HepG2 (cell line): ENCODE data around the gene P3H2. TPM values are rescaled to one million over a fixed set of nuclear protein-coding genes. Genes with fewer than 3 reads are reported as not detected.

Experiments used
- ATAC-seq: fragments of 200-7000 bp; cut with Tn5 transposase; 3 replicates; pipeline ENCODE4 v1.9.1; 2020; ENCODE audit warnings: mild to moderate bottlenecking, moderate library complexity
- BruUV-seq: library from RNA; stranded (reverse); fragments of 400-500 nt; replicated peaks from 2 replicates; lab custom pipeline; 2021; lab: Mats Ljungman, UMichigan
- CTCF ChIA-PET: fragments of 300-600 bp; formaldehyde crosslinking; extraction: SDS; loops from one replicate; lab custom pipeline; 2021; ENCODE audit warnings: low total read pairs, inconsistent platforms, low intra/inter-chr PET ratio; lab: Yijun Ruan, JAX
- POLR2A ChIA-PET: fragments of 350-600 bp; sonication (Branson Sonifier 250); formaldehyde crosslinking; loops from one replicate; lab custom pipeline; 2020; ENCODE audit warnings: antibody characterized with exemption, inconsistent platforms; lab: Yijun Ruan, JAX
- DNase-seq: peaks from one replicate; pipeline ENCODE4 v3.0.0-alpha.2; 2015; ENCODE audit warnings: low spot score
- FAIRE-seq: peaks from 3 replicates; lab custom pipeline; 2011; peaks lifted over from hg19 to GRCh38; lab: Jason Lieb, UNC
- H2AFZ ChIP-seq: one replicate; pipeline ENCODE4 v1.6.1; 2011; ENCODE audit warnings: low read length, inconsistent platforms
- H3K27ac ChIP-seq: fragments of 300-600 bp; 3 replicates; pipeline ENCODE4 v1.8.0; 2011; ENCODE audit warnings: mixed run types, mild to moderate bottlenecking, mixed read lengths, low read length, inconsistent platforms; ENCODE audit not compliant: insufficient read depth; ENCODE audit errors: extremely low read length
- H3K27me3 ChIP-seq, 2 experiments: fragments of 200-600 bp in 1 of 2; 2 replicates in 1 of 2; 3 replicates in 1 of 2; pipeline versions ENCODE4 v1.6.0 to v1.8.0; 2011; ENCODE audit warnings: low read length in 2 of 2, mild to moderate bottlenecking in 2 of 2, moderate library complexity in 2 of 2, inconsistent platforms in 1 of 2; ENCODE audit not compliant: insufficient read depth in 2 of 2, control insufficient read depth in 1 of 2
- H3K36me3 ChIP-seq, 2 experiments: fragments of 200-600 bp in 1 of 2; replicated peaks in 1 of 2; 2 replicates in 1 of 2; 3 replicates in 1 of 2; pipeline versions ENCODE4 v1.5.1 to v1.8.0; 2011; ENCODE audit warnings: low read length in 2 of 2, inconsistent platforms in 1 of 2; ENCODE audit not compliant: insufficient read depth in 2 of 2, control insufficient read depth in 1 of 2
- H3K4me1 ChIP-seq: 2 replicates; pipeline ENCODE4 v1.5.1; 2012; ENCODE audit warnings: low read length, inconsistent platforms; ENCODE audit not compliant: insufficient read depth
- H3K4me2 ChIP-seq: 2 replicates; pipeline ENCODE4 v1.6.0; 2011; ENCODE audit warnings: low read depth, low read length, inconsistent platforms
- H3K4me3 ChIP-seq, 3 experiments: fragments of 200-600 bp in 1 of 3; sonication (generic), shearing (Covaris generic) in 1 of 3; replicated peaks in 1 of 3; 2 replicates each; pipeline ENCODE4 v1.5.1; 2011 to 2016; ENCODE audit warnings: low read length in 3 of 3, inconsistent platforms in 2 of 3, low read depth in 2 of 3, mild to moderate bottlenecking in 2 of 3, control low read depth in 1 of 3, mixed read lengths in 1 of 3; ENCODE audit not compliant: insufficient read depth in 1 of 3
- H3K79me2 ChIP-seq: one replicate; pipeline ENCODE4 v1.6.1; 2011; ENCODE audit warnings: low read length, inconsistent platforms; ENCODE audit not compliant: insufficient read depth
- H3K9ac ChIP-seq: 2 replicates; pipeline ENCODE4 v1.6.0; 2011; ENCODE audit warnings: mild to moderate bottlenecking, low read depth, low read length, inconsistent platforms; ENCODE audit not compliant: insufficient read depth
- H3K9me3 ChIP-seq: 2 replicates; pipeline ENCODE4 v1.5.1; 2012; ENCODE audit warnings: mild to moderate bottlenecking, low read length
- H4K20me1 ChIP-seq: 2 replicates; pipeline ENCODE4 v1.6.0; 2011; ENCODE audit warnings: inconsistent platforms, mild to moderate bottlenecking, low read length, moderate library complexity; ENCODE audit not compliant: insufficient read depth
- PCBP2 ChIP-seq: fragments of 200-400 bp; formaldehyde crosslinking; optimal IDR thresholded peaks from 2 replicates; pipeline ENCODE3; 2018; ENCODE audit warnings: low read length, low read depth; ENCODE audit not compliant: poor library complexity, severe bottlenecking
- RBAK ChIP-seq: sonication (generic); formaldehyde crosslinking; IDR thresholded peaks from 2 replicates; pipeline ENCODE4 v1.5.1; 2020; ENCODE audit warnings: mild to moderate bottlenecking, missing genetic modification reagents
- RXRB ChIP-seq: IDR thresholded peaks from 2 replicates; pipeline ENCODE4 v1.6.1; 2016; ENCODE audit warnings: borderline replicate concordance, missing genetic modification reagents, missing compliant biosample characterization
- ZFP36L2 ChIP-seq: sonication (generic); formaldehyde crosslinking; IDR thresholded peaks from 2 replicates; pipeline ENCODE4 v1.4.0; 2020; ENCODE audit warnings: missing genetic modification reagents
- ZMYM2 ChIP-seq: sonication (generic); formaldehyde crosslinking; IDR thresholded peaks from 2 replicates; pipeline ENCODE4 v1.8.0; 2022; ENCODE audit warnings: mild to moderate bottlenecking, missing genetic modification reagents
- ZNF34 ChIP-seq: sonication (generic); formaldehyde crosslinking; IDR thresholded peaks from 2 replicates; pipeline ENCODE4 v1.4.0; 2020; ENCODE audit warnings: mild to moderate bottlenecking, missing genetic modification reagents, borderline replicate concordance
- ZNF660 ChIP-seq: sonication (generic); formaldehyde crosslinking; IDR thresholded peaks from 2 replicates; pipeline ENCODE4 v1.5.1; 2020; ENCODE audit warnings: mild to moderate bottlenecking, low read depth, missing genetic modification reagents, borderline replicate concordance
- WGBS: methylation state at CpG from one replicate; pipeline ENCODE4 v1.1.6; 2017; ENCODE audit warnings: low lambda C conversion rate; 5-methylcytosine and 5-hydroxymethylcytosine counted together
- in situ Hi-C: cut with HindIII; loops from 2 replicates; pipeline ENCODE4 v1.10.0; 2017; ENCODE audit warnings: low pct_unique_long_range_greater_than_20kb; ENCODE audit not compliant: extremely low pct_ligation_motif_present
- intact Hi-C: fragments of 100-400 bp; cut with micrococcal nuclease; formaldehyde crosslinking; loops from one replicate; pipeline ENCODE4 v1.10.0; 2022; ENCODE audit not compliant: unreplicated experiment
- polyA plus RNA-seq, 8 experiments: library from polyadenylated mRNA; depleted of rRNA in 3 of 8; stranded (reverse) in 7 of 8; unstranded in 1 of 8; fragments of >200 nt; fragmentation: Illumina TruSeq in 4 of 8; extraction: Trizol in 4 of 8; gene quantifications; 2 replicates each; pipeline versions ENCODE4 v1.2.1 to v1.2.3, GENCODE V29; 2011 to 2016; ENCODE audit warnings: low read depth in 4 of 8, missing spikeins in 1 of 8, mixed read lengths in 1 of 8; ENCODE audit not compliant: insufficient read depth in 1 of 8
- total RNA-seq, 5 experiments: library from RNA; depleted of rRNA; stranded (reverse); fragments of >200 nt; fragmentation: Illumina TruSeq; extraction: Trizol; gene quantifications; 2 replicates each; pipeline ENCODE4 v1.2.3, GENCODE V29; 2016; ENCODE audit warnings: low read depth in 1 of 5
- TF ChIP-seq, protein P1 (sequence below): sonication (generic); formaldehyde crosslinking; IDR thresholded peaks from 2 replicates; pipeline ENCODE4 v1.5.1; 2020; ENCODE audit warnings: mild to moderate bottlenecking, missing genetic modification reagents, borderline replicate concordance
- TF ChIP-seq, protein P2 (sequence below): sonication (generic); formaldehyde crosslinking; IDR thresholded peaks from 2 replicates; pipeline ENCODE4 v1.4.0; 2020; ENCODE audit warnings: low read depth, missing genetic modification reagents
- TF ChIP-seq, protein P3 (sequence below): sonication (generic); formaldehyde crosslinking; IDR thresholded peaks from 2 replicates; pipeline ENCODE4 v1.4.0; 2020; ENCODE audit warnings: mild to moderate bottlenecking, missing genetic modification reagents

P3H2 gene
- total and polyA plus RNA-seq, 2 of the 13 experiments (the other 11 are each of a cell fraction or from before 2014, with no cell fraction given): not detected

DNA sequence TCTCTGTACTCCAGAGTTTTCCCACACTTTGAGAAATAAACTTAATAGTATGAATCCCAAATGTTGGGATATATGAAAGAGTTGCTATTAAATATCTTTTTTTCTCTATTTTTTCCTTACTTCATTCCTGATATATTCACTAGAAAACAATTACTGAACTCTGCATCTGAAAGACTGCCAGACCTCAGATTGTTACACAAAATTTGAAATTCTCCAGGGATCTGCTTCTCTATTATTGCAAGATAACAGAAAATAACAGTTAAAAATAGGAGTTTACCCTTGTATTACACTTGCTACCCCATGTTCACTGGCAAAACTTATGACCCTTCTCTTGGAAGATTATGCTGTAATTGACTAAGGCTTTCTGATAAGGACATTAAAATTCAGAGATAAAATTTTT, 11.7 kb upstream of the P3H2 start (continued):
- TF ChIP-seq, protein P1, sequence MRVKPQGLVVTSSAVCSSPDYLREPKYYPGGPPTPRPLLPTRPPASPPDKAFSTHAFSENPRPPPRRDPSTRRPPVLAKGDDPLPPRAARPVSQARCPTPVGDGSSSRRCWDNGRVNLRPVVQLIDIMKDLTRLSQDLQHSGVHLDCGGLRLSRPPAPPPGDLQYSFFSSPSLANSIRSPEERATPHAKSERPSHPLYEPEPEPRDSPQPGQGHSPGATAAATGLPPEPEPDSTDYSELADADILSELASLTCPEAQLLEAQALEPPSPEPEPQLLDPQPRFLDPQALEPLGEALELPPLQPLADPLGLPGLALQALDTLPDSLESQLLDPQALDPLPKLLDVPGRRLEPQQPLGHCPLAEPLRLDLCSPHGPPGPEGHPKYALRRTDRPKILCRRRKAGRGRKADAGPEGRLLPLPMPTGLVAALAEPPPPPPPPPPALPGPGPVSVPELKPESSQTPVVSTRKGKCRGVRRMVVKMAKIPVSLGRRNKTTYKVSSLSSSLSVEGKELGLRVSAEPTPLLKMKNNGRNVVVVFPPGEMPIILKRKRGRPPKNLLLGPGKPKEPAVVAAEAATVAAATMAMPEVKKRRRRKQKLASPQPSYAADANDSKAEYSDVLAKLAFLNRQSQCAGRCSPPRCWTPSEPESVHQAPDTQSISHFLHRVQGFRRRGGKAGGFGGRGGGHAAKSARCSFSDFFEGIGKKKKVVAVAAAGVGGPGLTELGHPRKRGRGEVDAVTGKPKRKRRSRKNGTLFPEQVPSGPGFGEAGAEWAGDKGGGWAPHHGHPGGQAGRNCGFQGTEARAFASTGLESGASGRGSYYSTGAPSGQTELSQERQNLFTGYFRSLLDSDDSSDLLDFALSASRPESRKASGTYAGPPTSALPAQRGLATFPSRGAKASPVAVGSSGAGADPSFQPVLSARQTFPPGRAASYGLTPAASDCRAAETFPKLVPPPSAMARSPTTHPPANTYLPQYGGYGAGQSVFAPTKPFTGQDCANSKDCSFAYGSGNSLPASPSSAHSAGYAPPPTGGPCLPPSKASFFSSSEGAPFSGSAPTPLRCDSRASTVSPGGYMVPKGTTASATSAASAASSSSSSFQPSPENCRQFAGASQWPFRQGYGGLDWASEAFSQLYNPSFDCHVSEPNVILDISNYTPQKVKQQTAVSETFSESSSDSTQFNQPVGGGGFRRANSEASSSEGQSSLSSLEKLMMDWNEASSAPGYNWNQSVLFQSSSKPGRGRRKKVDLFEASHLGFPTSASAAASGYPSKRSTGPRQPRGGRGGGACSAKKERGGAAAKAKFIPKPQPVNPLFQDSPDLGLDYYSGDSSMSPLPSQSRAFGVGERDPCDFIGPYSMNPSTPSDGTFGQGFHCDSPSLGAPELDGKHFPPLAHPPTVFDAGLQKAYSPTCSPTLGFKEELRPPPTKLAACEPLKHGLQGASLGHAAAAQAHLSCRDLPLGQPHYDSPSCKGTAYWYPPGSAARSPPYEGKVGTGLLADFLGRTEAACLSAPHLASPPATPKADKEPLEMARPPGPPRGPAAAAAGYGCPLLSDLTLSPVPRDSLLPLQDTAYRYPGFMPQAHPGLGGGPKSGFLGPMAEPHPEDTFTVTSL: no peak
- TF ChIP-seq RBAK (CRISPR knock-in tag): no peak
- no peak for TF ChIP-seq ZFP36L2 (CRISPR knock-in tag)
- TF ChIP-seq RXRB (CRISPR knock-in tag): no peak
- TF ChIP-seq ZNF660: no peak

- Histone ChIP-seq H3K9me3 (no peaks in the 10 kb centered on the region), H3K9ac (no peak overlapping the region), H3K4me3 (no peak overlapping the region), H3K27me3 (no peaks in the 10 kb centered on the region), H3K79me2 (no peaks in the 10 kb centered on the region), H3K4me1 (no peaks in the 10 kb centered on the region), H3K4me2 (no peak overlapping the region), H3K36me3 (no peaks in the 10 kb centered on the region), H3K27ac (no peak overlapping the region), H2AFZ (no peak overlapping the region), H4K20me1 (no peaks in the 10 kb centered on the region)
- intact Hi-C loops (no loop called here), in situ Hi-C loops (no loop called here)
- ChIA-PET POLR2A (no interaction called here), CTCF (no interaction called here)
- DNase-seq (no peak), ATAC-seq (no peak), FAIRE-seq (no peak)
- BruUV-seq: no TSS peak
- TF ChIP-seq, protein P2, sequence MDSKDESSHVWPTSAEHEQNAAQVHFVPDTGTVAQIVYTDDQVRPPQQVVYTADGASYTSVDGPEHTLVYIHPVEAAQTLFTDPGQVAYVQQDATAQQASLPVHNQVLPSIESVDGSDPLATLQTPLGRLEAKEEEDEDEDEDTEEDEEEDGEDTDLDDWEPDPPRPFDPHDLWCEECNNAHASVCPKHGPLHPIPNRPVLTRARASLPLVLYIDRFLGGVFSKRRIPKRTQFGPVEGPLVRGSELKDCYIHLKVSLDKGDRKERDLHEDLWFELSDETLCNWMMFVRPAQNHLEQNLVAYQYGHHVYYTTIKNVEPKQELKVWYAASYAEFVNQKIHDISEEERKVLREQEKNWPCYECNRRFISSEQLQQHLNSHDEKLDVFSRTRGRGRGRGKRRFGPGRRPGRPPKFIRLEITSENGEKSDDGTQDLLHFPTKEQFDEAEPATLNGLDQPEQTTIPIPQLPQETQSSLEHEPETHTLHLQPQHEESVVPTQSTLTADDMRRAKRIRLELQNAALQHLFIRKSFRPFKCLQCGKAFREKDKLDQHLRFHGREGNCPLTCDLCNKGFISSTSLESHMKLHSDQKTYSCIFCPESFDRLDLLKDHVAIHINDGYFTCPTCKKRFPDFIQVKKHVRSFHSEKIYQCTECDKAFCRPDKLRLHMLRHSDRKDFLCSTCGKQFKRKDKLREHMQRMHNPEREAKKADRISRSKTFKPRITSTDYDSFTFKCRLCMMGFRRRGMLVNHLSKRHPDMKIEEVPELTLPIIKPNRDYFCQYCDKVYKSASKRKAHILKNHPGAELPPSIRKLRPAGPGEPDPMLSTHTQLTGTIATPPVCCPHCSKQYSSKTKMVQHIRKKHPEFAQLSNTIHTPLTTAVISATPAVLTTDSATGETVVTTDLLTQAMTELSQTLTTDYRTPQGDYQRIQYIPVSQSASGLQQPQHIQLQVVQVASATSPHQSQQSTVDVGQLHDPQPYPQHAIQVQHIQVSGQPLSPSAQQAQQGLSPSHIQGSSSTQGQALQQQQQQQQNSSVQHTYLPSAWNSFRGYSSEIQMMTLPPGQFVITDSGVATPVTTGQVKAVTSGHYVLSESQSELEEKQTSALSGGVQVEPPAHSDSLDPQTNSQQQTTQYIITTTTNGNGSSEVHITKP (CRISPR knock-in tag): no peak
- TF ChIP-seq PCBP2: no peak
- TF ChIP-seq ZNF34 (CRISPR knock-in tag): no peak
- TF ChIP-seq, protein P3, sequence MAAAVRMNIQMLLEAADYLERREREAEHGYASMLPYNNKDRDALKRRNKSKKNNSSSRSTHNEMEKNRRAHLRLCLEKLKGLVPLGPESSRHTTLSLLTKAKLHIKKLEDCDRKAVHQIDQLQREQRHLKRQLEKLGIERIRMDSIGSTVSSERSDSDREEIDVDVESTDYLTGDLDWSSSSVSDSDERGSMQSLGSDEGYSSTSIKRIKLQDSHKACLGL (CRISPR knock-in tag): no peak
- no peak for TF ChIP-seq ZMYM2
- WGBS: 9% methylated on average over 4 of the region's 4 CpGs
These were observed 10.6 kb upstream of the P3H2 start for GRCh38 chr3:190131329-190131728.
